Chondrocyte (in vitro differentiated cells): Measurements from ENCODE around the gene ZNF74. TPM values are rescaled to one million over a fixed set of nuclear protein-coding genes. Genes with fewer than 3 reads are reported as not detected.
"Not testable (repeated sequence)": the region's sequence is repeated elsewhere in the genome, so short reads cannot be mapped to it uniquely, and the experiment has no call there.

Experiments used
- DNase-seq: peaks from one replicate; pipeline ENCODE4 v3.0.0; 2021; ENCODE audit warnings: mixed read lengths, low spot score
- H3K27ac Mint-ChIP-seq: one replicate; pipeline ENCODE4 v1.8.0; 2021; ENCODE audit warnings: mild to moderate bottlenecking, moderate library complexity, mixed read lengths; ENCODE audit not compliant: unreplicated experiment
- H3K27me3 Mint-ChIP-seq: 2 replicates; pipeline ENCODE4 v1.8.0; 2021; ENCODE audit warnings: low read depth, mixed read lengths
- H3K36me3 Mint-ChIP-seq: 2 replicates; pipeline ENCODE4 v1.8.0; 2021; ENCODE audit warnings: low read depth, mixed read lengths
- H3K4me1 Mint-ChIP-seq: 2 replicates; pipeline ENCODE4 v1.8.0; 2021; ENCODE audit warnings: low read depth, mild to moderate bottlenecking, mixed read lengths
- H3K4me3 Mint-ChIP-seq: one replicate; pipeline ENCODE4 v1.8.0; 2021; ENCODE audit warnings: mild to moderate bottlenecking, moderate library complexity, mixed read lengths; ENCODE audit not compliant: unreplicated experiment
- H3K9me3 Mint-ChIP-seq: 2 replicates; pipeline ENCODE4 v1.8.0; 2021; ENCODE audit warnings: low read depth, mixed read lengths
- CTCF ChIP-seq: fragments of 200-600 bp; sonication (generic); IDR thresholded peaks from 2 replicates; pipeline ENCODE4 v1.5.0; 2021; ENCODE audit warnings: antibody characterized with exemption, mild to moderate bottlenecking, moderate library complexity
- total RNA-seq: library from RNA; stranded (reverse); gene quantifications from 3 replicates; pipeline ENCODE4 v1.2.1, GENCODE V29; 2021

Gene ZNF74
- total RNA-seq, 1 donor from 2014 or later: 15.7 TPM

DNA sequence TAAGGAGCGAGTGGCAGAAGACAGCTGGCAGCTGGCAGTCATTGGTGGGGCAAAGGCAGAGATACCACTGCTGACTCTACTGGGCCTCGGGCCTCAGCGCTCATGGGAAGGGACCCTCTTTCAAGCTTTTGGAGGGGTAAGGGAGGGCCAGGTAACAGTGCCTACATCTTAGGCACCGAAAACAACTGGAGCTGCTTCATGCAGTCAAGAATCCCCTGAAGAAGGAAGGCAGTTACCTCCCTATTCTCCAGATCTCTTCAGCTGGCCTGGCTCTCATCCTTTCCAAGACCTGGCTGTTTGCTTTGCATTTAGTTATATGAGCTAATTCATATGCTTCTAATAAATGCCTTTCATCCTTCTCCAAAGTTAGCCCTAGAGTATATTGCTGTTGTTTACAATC, 15.8 kb upstream of the ZNF74 start:
- H3K27ac Mint-ChIP-seq: no peak overlapping the region
- H3K4me1 Mint-ChIP-seq: no peaks in the 10 kb centered on the region
- no peak for DNase-seq
- TF ChIP-seq CTCF: no peak
- H3K36me3 Mint-ChIP-seq: peaks cover 3% of the 10 kb centered on the region
- peaks cover 4% of the 10 kb centered on the region for H3K9me3 Mint-ChIP-seq
- H3K4me3 Mint-ChIP-seq: no peak overlapping the region
- peaks cover 15% of the 10 kb centered on the region for H3K27me3 Mint-ChIP-seq

- H3K36me3 Mint-ChIP-seq, DNase-seq, H3K27ac Mint-ChIP-seq, H3K4me3 Mint-ChIP-seq, H3K9me3 Mint-ChIP-seq, H3K4me1 Mint-ChIP-seq: not testable (repeated sequence)
- peaks cover 17% of the 10 kb centered on the region for H3K27me3 Mint-ChIP-seq
Observed at GRCh38 chr22:20378684-20379083, 15.3 kb upstream of the ZNF74 start.

GRCh38 chr22:20380486-20380885, 13.5 kb upstream of the ZNF74 start:
- H3K27me3 Mint-ChIP-seq: peaks cover 19% of the 10 kb centered on the region

GRCh38 chr22:20383538-20383937, 10.4 kb upstream of the ZNF74 start:
- Mint-ChIP-seq H3K36me3 (no peaks in the 10 kb centered on the region), H3K4me3 (no peak overlapping the region), H3K27me3 (peaks cover 27% of the 10 kb centered on the region), H3K9me3 (no peaks in the 10 kb centered on the region), H3K27ac (no peak overlapping the region), H3K4me1 (no peaks in the 10 kb centered on the region)
- TF ChIP-seq CTCF: no peak
- no peak for DNase-seq

More at GRCh38 chr22:20380486-20380885, 13.5 kb upstream of the ZNF74 start:
- Mint-ChIP-seq H3K4me3 (no peak overlapping the region), H3K9me3 (no peaks in the 10 kb centered on the region), H3K27ac (no peak overlapping the region), H3K36me3 (no peaks in the 10 kb centered on the region), H3K4me1 (no peaks in the 10 kb centered on the region)
- no peak for TF ChIP-seq CTCF
- DNase-seq: no peak

GRCh38 chr22:20384171-20384570, 9.8 kb upstream of the ZNF74 start:
- Mint-ChIP-seq H3K9me3 (peaks cover 3% of the 10 kb centered on the region), H3K4me3 (no peak overlapping the region), H3K27me3 (peaks cover 27% of the 10 kb centered on the region), H3K36me3 (no peaks in the 10 kb centered on the region), H3K27ac (no peak overlapping the region), H3K4me1 (no peaks in the 10 kb centered on the region)
- no peak for TF ChIP-seq CTCF
- no peak for DNase-seq

DNA sequence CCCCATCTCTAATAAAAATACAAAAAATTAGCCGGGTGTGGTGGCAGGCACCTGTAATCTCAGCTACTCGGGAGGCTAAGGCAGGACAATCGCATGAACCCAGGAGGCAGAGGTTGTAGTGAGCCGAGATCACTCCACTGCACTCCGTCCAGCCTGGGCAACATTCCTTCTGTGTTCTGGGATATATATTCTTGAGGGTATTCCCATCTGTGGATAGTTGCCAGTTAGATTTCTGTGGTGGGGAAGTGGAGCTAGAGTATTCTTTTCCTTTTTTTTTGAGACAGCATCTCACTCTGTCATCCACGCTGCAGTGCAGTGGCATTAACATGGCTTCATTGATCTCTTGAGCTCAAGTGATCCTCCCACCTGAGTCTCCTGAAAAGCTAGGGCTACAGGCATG, 9.1 kb upstream of the ZNF74 start:
- Mint-ChIP-seq H3K4me3 (no peak overlapping the region), H3K36me3 (no peaks in the 10 kb centered on the region), H3K27me3 (peaks cover 27% of the 10 kb centered on the region), H3K4me1 (no peaks in the 10 kb centered on the region), H3K9me3 (peaks cover 6% of the 10 kb centered on the region), H3K27ac (no peak overlapping the region)
- DNase-seq: no peak
- no peak for TF ChIP-seq CTCF
